Astrocyte of the spinal cord (primary cell): Measurements from ENCODE around the gene GAS2L1.
A peak's percentile ranks its signal among the peaks of the same experiment; 100 is the strongest.

Source experiments
- DNase-seq: peaks from one replicate; pipeline ENCODE4 v3.0.0; 2011; ENCODE audit warnings: low read depth, low spot score
- H3K4me3 ChIP-seq: 2 replicates; pipeline ENCODE4 v1.5.1; 2011; ENCODE audit warnings: low read depth, mild to moderate bottlenecking, low read length, moderate library complexity
- in situ Hi-C: cut with HindIII; loops from 2 replicates; pipeline ENCODE4 v1.10.0; 2017; ENCODE audit warnings: low sequenced_read_pairs
- TF ChIP-seq, protein P1 (sequence below): IDR thresholded peaks from 2 replicates; pipeline ENCODE4 v1.5.1; 2012; ENCODE audit warnings: low read depth, mild to moderate bottlenecking, low read length, inconsistent platforms

GAS2L1 gene

DNA sequence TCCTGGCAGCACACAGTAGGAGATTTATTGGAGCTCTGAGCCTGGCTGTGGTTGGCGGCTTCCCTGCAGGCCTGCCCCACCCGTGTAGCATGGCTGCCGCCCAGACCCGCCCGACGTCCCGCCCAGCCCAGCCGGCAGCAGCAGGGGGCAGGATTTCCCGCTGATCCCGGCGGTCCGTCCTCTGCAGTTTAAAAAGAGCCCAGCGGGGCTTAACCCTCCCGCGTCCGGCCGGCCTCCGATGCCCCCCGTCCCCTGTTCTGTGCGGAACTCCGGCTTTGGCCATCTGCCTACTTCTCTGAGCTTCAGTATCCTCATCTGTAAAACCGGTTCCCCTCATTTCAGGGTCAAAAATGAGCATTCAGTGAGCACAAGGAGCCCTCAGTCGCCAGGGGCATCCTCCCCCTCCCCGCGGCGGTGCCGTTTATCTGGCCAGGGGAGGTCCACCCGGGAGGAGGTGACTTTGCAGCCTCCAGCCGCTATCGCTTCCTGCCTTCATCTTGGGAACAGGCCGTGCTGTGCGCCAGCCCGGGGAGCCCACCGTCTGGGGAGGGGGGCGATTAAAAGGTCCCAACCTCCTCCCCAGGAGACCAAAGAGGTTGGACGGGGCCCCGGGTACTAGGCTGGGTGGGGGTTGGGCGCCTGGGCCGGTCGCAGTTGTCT, at the start of gene GAS2L1:
Gene GAS2L1 (plus strand): TSS at position 476 of the 660 bp plus-strand sequence. CDS start 1,456 bp downstream, outside the sequence.
- DNase-seq = peak; percentile 87
- TF ChIP-seq, protein P1, sequence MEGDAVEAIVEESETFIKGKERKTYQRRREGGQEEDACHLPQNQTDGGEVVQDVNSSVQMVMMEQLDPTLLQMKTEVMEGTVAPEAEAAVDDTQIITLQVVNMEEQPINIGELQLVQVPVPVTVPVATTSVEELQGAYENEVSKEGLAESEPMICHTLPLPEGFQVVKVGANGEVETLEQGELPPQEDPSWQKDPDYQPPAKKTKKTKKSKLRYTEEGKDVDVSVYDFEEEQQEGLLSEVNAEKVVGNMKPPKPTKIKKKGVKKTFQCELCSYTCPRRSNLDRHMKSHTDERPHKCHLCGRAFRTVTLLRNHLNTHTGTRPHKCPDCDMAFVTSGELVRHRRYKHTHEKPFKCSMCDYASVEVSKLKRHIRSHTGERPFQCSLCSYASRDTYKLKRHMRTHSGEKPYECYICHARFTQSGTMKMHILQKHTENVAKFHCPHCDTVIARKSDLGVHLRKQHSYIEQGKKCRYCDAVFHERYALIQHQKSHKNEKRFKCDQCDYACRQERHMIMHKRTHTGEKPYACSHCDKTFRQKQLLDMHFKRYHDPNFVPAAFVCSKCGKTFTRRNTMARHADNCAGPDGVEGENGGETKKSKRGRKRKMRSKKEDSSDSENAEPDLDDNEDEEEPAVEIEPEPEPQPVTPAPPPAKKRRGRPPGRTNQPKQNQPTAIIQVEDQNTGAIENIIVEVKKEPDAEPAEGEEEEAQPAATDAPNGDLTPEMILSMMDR = peak; percentile 59
- in situ Hi-C loops = no loop called here
- peak within 1 kb of the TSS; percentile 62 for H3K4me3 ChIP-seq

DNA sequence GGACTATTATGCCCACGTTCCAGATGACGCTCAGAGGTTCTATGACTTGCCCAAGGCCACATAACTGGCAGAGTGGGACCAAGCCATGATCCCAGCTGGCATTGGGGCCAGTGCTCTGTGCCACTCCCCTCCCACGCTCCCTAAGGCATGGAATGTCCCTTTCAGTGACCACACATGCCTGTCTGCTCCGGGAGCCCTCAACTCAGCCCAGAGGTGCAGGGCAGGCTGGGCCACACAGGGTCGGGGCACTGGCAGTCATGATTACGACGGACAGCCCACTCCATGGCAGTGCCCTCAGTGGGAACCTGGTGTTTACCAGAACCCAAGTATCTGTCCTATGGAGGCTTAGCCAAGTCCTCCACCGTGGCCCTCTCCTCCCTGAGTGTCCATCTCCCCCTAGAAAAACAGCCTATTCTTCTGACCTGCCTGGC, 48.7 kb upstream of the GAS2L1 start:
- TF ChIP-seq, protein P1 = no peak
- no peak overlapping the region for H3K4me3 ChIP-seq
- DNase-seq = no peak
- in situ Hi-C loops = no loop called here

DNA sequence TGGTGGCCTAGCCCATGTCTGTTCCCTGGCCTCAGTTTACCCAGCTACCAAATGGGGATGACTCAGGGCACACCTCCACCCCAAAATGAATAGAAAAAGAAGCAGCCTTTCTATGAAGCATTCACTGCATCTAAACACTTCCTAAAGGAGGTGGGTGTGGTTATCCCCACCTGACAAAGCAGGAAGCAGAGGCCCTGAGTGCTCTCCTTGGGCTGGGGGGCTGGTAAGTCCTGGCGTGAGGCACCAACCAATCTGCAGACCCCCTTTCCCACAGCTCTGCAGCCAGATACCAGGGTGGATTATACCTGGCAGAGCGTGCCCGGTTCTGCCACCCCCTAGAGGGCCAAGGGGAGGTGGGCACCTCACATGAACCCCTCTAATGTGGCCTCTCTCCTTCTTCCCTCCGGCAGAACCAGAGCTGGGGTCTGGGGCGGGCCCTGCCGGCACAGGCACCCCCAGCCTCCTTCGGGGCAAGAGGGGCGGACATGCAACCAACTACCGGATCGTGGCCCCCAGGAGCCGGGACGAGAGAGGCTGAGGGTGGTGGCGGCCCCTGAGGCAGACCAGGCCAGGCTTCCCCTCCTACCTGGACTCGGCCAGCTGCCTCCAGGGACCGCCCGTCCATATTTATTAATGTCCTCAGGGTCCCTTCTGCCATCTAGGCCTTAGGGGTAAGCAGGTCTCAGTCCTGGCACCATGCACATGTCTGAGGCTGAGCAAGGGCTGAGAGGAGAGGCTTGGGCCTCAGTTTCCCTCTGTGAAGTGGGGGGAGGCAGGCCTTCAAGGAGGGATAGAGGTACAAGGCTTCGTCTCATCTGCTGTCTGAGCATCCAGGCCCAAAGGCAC, 47.8 kb upstream of the GAS2L1 start:
- DNase-seq = no peak
- H3K4me3 ChIP-seq = no peak overlapping the region
- TF ChIP-seq, protein P1 = no peak
- in situ Hi-C loops = no loop called here

DNA sequence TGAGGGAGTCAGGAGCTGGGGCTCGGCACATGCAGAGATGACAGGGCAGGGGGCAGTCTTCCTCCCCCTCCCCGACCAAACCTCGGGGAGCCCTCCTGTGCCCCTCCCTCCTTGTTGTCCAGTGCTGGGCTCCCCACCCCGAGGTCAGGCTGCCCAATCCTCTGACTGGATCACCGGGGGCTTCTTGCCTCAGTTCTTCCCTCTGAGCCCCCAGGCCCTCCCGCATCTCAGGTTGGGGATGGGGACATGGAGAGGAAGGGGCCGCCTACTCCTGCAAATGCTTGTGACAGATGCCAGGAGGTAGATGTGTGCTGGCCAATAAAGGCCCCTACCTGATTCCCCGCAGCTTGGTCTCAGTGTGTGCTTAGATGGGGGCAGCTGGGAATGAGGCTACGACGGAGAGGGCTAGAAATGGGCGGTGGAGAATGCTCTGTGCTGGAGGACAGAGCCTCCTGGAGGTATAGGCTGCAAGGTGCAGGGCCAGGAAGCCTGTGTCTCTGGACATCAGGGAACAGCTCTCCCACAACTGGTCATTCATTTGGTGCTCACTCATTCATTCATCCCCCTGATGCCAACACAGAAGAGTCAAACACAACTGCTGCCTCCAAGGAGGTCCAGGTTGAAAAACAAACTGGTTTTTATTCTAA, 47.1 kb upstream of the GAS2L1 start:
- TF ChIP-seq, protein P1 = peak; percentile 17
- H3K4me3 ChIP-seq = no peak overlapping the region
- in situ Hi-C loops = no loop called here
- DNase-seq = no peak

DNA sequence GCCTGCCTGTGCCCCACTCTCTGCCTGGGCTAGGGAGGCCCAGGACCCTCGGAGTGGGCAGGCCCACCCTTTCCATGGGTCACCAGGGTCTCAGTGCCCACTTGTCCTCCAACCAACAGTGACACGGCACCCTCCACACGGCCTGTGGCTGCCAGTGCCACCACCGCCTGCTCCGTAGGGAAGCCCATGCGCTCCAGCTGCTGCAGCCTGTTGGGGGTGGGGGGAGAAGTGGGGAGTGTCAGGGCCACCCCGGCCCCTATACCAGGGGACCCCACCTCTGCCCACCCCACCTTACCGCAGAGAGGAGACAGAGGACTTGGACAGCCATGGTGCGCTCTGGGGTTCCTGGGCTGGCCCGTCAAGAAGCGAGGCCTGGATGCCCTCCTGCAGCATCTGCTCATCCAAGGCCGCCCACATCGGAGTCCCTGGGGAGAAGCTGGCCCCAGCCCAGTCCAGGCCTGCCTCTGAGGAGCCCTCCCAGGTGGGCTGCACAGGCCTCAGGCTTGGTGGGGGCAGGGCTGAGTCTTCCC, 46.4 kb upstream of the GAS2L1 start:
- in situ Hi-C loops = no loop called here
- TF ChIP-seq, protein P1 = no peak
- no peak for DNase-seq
- no peak overlapping the region for H3K4me3 ChIP-seq

DNA sequence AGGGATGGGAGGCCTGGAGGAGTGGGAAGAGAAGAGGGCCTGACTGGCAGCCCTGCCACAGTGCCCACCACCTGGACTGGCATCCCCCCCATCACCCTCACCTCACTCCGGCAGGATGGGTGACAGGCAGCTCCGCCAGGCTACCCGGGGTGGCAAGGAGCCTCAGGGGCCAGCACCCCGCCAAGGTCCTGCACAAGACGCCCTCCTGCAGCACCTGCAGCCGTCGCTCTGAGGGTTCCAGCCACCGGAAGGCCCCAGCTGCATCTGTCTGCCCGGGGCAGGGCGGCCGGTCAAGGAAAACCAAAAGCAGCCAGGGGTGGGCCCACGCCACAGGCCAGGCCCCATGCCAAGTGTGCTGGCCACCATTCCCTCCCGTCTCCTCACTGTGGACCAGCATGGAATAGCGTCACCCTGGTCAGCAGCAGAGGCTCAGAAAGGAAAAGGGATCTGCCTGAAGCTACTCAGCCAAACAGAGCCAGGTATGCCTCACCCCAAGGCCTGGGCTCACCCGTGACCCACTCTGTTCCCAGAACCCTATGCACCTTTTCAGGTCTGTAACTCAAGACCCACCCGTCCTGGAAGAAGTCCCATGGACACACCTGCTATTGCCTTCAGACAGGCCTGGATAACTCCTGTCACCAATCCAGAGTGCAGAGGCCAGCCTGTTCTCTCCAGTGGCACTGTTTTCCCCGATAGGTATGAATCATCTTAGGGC, 45.7 kb upstream of the GAS2L1 start:
- TF ChIP-seq, protein P1 = no peak
- in situ Hi-C loops = no loop called here
- no peak for DNase-seq
- no peak overlapping the region for H3K4me3 ChIP-seq
